BLaER1 (cell line): ENCODE measurements around the gene ACAP2.

ENCODE experiments used
- H3K27ac ChIP-seq: shearing (Covaris generic); formaldehyde crosslinking; 2 replicates; pipeline ENCODE4 v1.8.1; 2022
- H3K27me3 ChIP-seq: shearing (Covaris generic); formaldehyde crosslinking; 2 replicates; pipeline ENCODE4 v1.8.1; 2022
- H3K36me3 ChIP-seq: shearing (Covaris generic); formaldehyde crosslinking; 2 replicates; pipeline ENCODE4 v1.8.1; 2022
- H3K4me1 ChIP-seq: shearing (Covaris generic); formaldehyde crosslinking; 2 replicates; pipeline ENCODE4 v1.8.1; 2022
- H3K4me2 ChIP-seq: shearing (Covaris generic); formaldehyde crosslinking; 2 replicates; pipeline ENCODE4 v1.8.1; 2022
- H3K4me3 ChIP-seq: shearing (Covaris generic); formaldehyde crosslinking; 2 replicates; pipeline ENCODE4 v1.8.1; 2022
- H3K9ac ChIP-seq: shearing (Covaris generic); formaldehyde crosslinking; 2 replicates; pipeline ENCODE4 v1.8.1; 2022
- H3K9me3 ChIP-seq: shearing (Covaris generic); formaldehyde crosslinking; 2 replicates; pipeline ENCODE4 v1.8.1; 2022
- H4K20me1 ChIP-seq: shearing (Covaris generic); formaldehyde crosslinking; 2 replicates; pipeline ENCODE4 v1.8.1; 2022
- Cebpa-rat ChIP-seq: shearing (Covaris generic); IDR thresholded peaks from 2 replicates; pipeline ENCODE4 v1.8.1; 2022

ACAP2 gene

GRCh38 chr3:195226900-195227447 is 215.8 kb downstream of the ACAP2 start:
- Histone ChIP-seq H4K20me1 (no peaks in the 10 kb centered on the region), H3K27ac (no peak overlapping the region), H3K9me3 (no peaks in the 10 kb centered on the region), H3K4me2 (no peak overlapping the region), H3K9ac (no peak overlapping the region), H3K27me3 (no peaks in the 10 kb centered on the region), H3K4me1 (peaks cover 15% of the 10 kb centered on the region), H3K4me3 (no peak overlapping the region), H3K36me3 (peaks cover 23% of the 10 kb centered on the region)
- no peak for TF ChIP-seq Cebpa-rat

GRCh38 chr3:195226445-195226844 is 216.4 kb downstream of the ACAP2 start:
- peaks cover 20% of the 10 kb centered on the region for H3K4me1 ChIP-seq
- no peak overlapping the region for H3K9ac ChIP-seq
- H3K9me3 ChIP-seq: no peaks in the 10 kb centered on the region
- H3K4me2 ChIP-seq: no peak overlapping the region
- H3K27me3 ChIP-seq: no peaks in the 10 kb centered on the region
- no peak overlapping the region for H3K4me3 ChIP-seq
- no peak overlapping the region for H3K27ac ChIP-seq
- peaks cover 23% of the 10 kb centered on the region for H3K36me3 ChIP-seq
- H4K20me1 ChIP-seq: no peaks in the 10 kb centered on the region
- TF ChIP-seq Cebpa-rat: no peak

GRCh38 chr3:195224980-195225580 is 217.7 kb downstream of the ACAP2 start:
- Histone ChIP-seq H3K9ac (no peak overlapping the region), H3K4me1 (peaks cover 25% of the 10 kb centered on the region), H3K27ac (no peak overlapping the region), H3K4me2 (no peak overlapping the region), H3K9me3 (no peaks in the 10 kb centered on the region), H4K20me1 (no peaks in the 10 kb centered on the region), H3K27me3 (no peaks in the 10 kb centered on the region), H3K36me3 (peaks cover 31% of the 10 kb centered on the region), H3K4me3 (no peak overlapping the region)
- no peak for TF ChIP-seq Cebpa-rat
